Kidney glomerular epithelial cell (primary cell): ENCODE results near the gene GLOD5.
A peak's percentile ranks its signal among the peaks of the same experiment; 100 is the strongest.
"Not testable (repeated sequence)": the region's sequence is repeated elsewhere in the genome, so short reads cannot be mapped to it uniquely, and the experiment has no call there.

ENCODE experiments used
- DNase-seq: peaks from one replicate; lab custom pipeline; 2025; lab: John Stamatoyannopoulos, UW

The GLOD5 gene

GRCh38 chrX:48793935-48794334 lies 32.4 kb downstream of the GLOD5 start:
- DNase-seq = no peak

GRCh38 chrX:48794340-48794910 lies 32.9 kb downstream of the GLOD5 start:
- no peak for DNase-seq

- no peak for DNase-seq
Observed at GRCh38 chrX:48794911-48795515, 33.5 kb downstream of the GLOD5 start.

- no peak for DNase-seq
Observed at GRCh38 chrX:48798318-48798717, 36.8 kb downstream of the GLOD5 start.

GRCh38 chrX:48800574-48801279 lies 39.2 kb downstream of the GLOD5 start:
- no peak for DNase-seq

- peak; percentile 92 for DNase-seq
Observed at GRCh38 chrX:48801280-48802088, 39.9 kb downstream of the GLOD5 start, which contains the start of gene HDAC6. TSS of gene HDAC6 (plus strand) at chrX:48802067. CDS start at chrX:48802693, 626 bp downstream.

GRCh38 chrX:48802089-48802904 lies 40.8 kb downstream of the GLOD5 start:
- peak; percentile 46 for DNase-seq

GRCh38 chrX:48802905-48803200 lies 41.3 kb downstream of the GLOD5 start:
- no peak for DNase-seq

- DNase-seq = no peak
Observed at GRCh38 chrX:48806081-48806480, 44.5 kb downstream of the GLOD5 start.

- no peak for DNase-seq
Observed at GRCh38 chrX:48813644-48814043, 52.1 kb downstream of the GLOD5 start.

GRCh38 chrX:48814722-48815121 lies 53.2 kb downstream of the GLOD5 start:
- no peak for DNase-seq

- no peak for DNase-seq
Observed at GRCh38 chrX:48815266-48815665, 53.7 kb downstream of the GLOD5 start.

- DNase-seq = no peak
Observed at GRCh38 chrX:48816014-48816810, 54.7 kb downstream of the GLOD5 start.

GRCh38 chrX:48818098-48818497 lies 56.6 kb downstream of the GLOD5 start:
- DNase-seq = no peak

- DNase-seq = no peak
Observed at GRCh38 chrX:48818866-48819265, 57.3 kb downstream of the GLOD5 start.

GRCh38 chrX:48819394-48819793 lies 57.8 kb downstream of the GLOD5 start:
- DNase-seq = not testable (repeated sequence)

- DNase-seq = no peak
Observed at GRCh38 chrX:48823053-48823452, 61.5 kb downstream of the GLOD5 start.
